GM12874 (cell line): Measurements from ENCODE around the gene HINT3.

Source experiments
- CTCF ChIP-seq: IDR thresholded peaks from 2 replicates; pipeline ENCODE4 v1.5.1; 2011; ENCODE audit warnings: low read depth, mild to moderate bottlenecking, control low read depth, low read length, moderate library complexity; ENCODE audit not compliant: insufficient read depth

The HINT3 gene

GRCh38 chr6:125986301-125987025, 29.9 kb downstream of the HINT3 start, which contains the start of gene TRMT11:
Gene TRMT11 (plus strand): TSS chr6:125986540. CDS start chr6:125986551, 11 bp downstream.
- TF ChIP-seq CTCF = no peak

GRCh38 chr6:125987026-125987617, 30.6 kb downstream of the HINT3 start:
- TF ChIP-seq CTCF = no peak

GRCh38 chr6:125988280-125988679, 31.7 kb downstream of the HINT3 start:
- TF ChIP-seq CTCF = no peak

- TF ChIP-seq CTCF = no peak
Measured at GRCh38 chr6:125989631-125990030, 33.1 kb downstream of the HINT3 start.

GRCh38 chr6:125991653-125992052, 35.1 kb downstream of the HINT3 start:
- no peak for TF ChIP-seq CTCF

GRCh38 chr6:125994670-125995488, 38.3 kb downstream of the HINT3 start:
- TF ChIP-seq CTCF = no peak

- peak; percentile 83 for TF ChIP-seq CTCF
Measured at GRCh38 chr6:125995972-125996580, 39.5 kb downstream of the HINT3 start.
